Stimulated activated CD4-positive, alpha-beta T cell treated with anti-CD3 and anti-CD28 coated beads, Interleukin-15, amount 100 ng/mL, for 48 hours (primary cell): ENCODE data around the gene CDC27.
"Not testable (repeated sequence)": the region's sequence is repeated elsewhere in the genome, so short reads cannot be mapped to it uniquely, and the experiment has no call there.

Experiments used
- DNase-seq, 2 donors: peaks; one replicate each; pipeline ENCODE4 v3.0.0-alpha.2; 2020; ENCODE audit warnings: low read depth in 2 of 2

Gene CDC27

GRCh38 chr17:47071171-47071570, 117.9 kb downstream of the CDC27 start:
- not testable (repeated sequence) for DNase-seq

GRCh38 chr17:47070266-47070665, 118.8 kb downstream of the CDC27 start:
- not testable (repeated sequence) for DNase-seq
